DMS53 treated with DMSO at 0.1 percent for 48 hours (cell line): ENCODE data around the gene ZNF407.

Experiments used
- DNase-seq: peaks from one replicate; lab custom pipeline; 2025; ENCODE audit not compliant: unreplicated experiment; lab: John Stamatoyannopoulos, UW

ZNF407 gene

DNA sequence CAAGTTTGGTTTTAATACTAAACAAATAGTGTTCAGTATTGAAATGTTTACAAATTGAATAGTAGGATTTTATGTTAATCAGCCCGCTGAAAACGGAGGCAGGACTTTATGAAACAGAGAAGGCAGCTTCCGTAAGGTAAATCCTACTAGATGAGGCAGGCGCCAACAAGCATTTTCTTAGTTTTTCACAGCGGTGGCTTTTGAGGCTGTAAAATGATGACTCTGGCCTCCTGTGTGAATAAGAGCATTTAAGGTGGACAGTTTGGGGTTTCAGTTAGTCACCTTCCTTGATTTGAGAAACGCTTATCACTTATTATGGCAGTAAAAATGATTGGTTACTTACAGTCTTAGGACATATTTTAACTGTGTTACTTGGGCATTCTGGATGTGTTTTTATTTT lies 398.4 kb downstream of the ZNF407 start:
- no peak for DNase-seq

DNA sequence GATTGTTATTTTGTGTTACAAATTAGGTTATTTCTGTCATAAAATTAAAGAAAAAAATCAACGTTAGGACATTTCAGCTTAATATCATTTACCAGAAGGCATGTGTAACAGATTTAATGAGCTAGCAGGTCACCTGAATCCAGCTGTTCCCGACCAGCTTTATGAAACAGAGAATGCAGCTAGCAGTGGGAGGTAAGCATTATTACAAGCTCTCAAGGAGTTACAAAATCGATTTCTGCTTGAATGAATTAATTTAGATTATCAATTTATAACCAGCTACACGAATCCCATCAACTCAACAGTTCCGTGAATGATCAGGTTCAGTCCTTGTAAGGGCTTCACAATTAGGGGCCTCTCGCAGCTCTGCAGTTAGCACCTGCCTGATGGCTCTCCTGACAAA lies 399.3 kb downstream of the ZNF407 start:
- no peak for DNase-seq

DNA sequence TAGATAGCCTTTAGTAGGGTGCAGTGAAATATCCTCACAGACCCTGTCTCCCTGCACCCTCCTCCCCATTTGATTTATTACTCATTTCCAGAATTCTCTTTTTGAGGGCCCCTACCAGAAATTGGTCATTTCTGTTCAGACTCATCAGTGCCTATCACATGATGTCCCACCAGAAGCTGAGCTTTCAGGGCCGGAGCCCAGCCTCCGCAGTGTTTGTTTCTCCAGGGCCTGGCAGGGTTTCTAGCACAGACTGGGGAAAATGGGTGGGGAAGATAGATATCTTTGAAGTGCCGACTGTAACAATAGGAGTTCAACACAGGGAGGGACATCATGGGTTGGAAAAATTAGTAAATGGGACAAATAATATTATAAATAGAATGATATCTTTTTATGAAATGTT lies 403.2 kb downstream of the ZNF407 start:
- DNase-seq = no peak

DNA sequence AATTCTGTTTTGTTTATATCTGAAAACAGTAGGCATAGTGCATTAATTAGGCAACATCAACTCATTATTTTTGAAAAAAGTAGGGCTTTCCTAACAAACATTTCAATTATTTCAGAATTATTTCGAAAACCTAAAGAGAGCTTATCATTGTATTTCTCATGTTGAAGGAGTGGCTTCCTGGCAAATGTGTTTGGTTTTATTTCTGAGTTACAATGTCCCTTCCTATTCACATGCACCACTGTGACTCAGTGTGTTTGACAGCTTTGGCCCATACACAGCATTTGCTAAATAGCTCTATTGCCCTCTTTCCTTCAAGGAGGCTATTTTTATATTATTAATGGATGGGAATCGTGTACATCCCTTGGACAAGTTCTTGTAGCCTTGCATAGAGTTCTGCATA lies 405.4 kb downstream of the ZNF407 start:
- DNase-seq = no peak

DNA sequence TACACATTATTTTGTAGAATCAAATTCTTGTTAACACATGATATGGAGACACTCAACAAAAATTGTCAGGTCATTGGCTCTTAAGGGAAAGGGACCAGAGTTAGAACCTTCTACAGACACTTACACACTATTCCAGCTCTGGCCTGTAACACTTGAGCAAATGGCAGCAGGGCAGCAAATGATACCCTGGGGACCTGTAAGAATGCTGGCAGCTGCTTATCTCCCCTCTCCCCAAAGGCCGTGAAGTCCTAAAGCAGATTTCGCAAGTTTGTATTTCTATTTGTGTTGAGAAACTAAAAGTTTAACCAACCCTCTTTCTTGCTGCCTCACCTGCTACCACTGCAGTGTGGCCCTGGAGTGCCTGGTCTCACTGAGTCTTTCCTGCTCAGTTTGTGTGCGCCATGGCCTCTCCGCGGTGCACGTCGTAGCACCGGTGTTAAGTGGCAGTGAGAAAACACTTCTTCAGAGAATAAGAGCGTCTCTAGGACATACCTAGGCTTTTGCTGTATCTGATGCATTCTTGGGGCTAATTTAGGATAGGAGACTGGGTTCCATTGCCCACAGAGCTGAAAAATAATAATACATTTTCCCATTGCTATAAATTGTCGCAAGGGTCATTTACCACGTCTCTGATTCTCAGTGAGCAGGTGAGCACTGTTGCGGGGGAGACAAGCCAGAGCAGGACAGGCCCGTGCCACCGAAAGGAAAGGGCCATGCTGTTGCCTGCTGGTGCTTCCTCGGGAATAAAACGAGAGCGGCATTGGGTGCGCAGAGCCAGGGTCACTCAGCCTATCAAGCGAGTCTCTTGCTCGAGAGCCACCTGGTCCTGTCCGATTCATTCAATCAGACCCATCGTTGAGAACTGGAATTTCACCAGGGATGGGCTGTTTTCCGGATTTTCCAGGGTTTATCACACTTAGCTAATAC lies 406.4 kb downstream of the ZNF407 start:
- no peak for DNase-seq

DNA sequence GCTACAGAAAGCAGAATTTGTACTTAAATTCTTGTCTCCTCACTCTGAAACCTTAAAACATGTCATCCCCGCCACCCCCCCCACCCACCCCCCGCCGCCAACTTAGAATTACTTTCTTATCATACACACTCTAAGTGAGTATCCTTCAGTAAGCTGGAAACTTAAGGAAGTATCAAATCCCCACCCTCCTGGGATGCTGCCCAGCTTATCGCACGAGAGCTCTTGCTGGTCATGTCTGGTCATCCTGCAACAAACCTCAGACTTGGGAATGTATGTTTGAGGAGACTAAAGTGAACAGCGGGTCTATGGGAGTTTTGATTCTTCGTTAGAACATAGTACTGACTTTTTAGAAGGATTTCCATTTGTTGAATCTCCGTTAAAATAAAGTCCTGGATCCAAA lies 408.0 kb downstream of the ZNF407 start:
- no peak for DNase-seq

DNA sequence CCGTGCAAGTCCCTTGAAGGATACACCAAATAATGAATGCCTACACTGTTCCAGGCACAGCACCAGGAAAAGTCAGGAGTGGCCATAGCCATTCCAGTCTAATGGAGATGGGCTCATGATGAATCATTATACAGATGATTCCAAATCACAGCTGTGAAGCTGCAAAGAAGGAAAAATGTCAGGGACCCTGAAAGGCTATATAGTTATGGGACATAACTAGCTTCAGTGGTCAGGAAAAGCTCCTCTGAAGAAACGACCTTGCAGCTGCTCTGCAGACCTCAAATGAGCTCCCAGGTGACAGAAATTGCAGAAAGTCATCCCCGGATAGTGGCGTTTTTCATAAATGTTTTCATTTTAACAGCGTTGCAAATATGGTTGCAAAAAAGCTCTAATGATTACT lies 410.5 kb downstream of the ZNF407 start:
- DNase-seq = no peak

DNA sequence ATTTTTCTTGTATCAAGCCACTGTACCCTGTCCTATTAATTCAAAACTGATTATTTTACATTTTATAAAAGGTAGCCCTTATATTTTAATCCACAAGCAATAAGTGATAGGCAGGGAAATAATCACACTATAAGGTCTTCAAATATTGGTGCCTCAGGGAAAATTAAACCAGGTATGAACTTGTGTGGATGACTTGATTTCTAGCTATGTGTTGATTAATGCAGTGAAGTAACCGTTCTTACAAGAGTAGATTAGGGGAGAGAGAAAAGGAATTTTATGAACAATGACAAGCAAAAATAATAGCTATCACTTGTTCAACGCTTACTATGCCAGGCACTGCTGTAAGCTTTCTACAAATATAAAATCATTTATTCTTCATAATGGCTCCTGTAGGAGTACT lies 411.6 kb downstream of the ZNF407 start:
- no peak for DNase-seq

DNA sequence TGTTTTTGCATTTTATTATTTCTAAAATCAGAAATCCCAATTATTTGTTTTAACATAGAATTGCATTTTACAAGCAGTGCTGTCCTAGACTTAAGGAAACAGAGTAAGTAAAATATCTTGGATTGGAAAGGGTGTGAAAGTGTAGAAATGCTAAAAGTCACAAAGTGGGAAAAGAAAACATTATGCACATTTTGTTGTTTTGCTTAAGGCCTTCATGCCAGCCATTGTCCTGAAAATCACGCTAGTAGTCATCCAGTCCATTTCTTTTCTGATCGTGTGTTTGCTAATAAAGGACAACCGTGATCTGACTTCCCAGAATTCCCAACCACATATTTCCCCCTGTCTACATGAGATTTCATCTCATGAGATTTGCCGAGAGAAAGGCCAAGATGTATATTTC lies 412.2 kb downstream of the ZNF407 start:
- DNase-seq = no peak

DNA sequence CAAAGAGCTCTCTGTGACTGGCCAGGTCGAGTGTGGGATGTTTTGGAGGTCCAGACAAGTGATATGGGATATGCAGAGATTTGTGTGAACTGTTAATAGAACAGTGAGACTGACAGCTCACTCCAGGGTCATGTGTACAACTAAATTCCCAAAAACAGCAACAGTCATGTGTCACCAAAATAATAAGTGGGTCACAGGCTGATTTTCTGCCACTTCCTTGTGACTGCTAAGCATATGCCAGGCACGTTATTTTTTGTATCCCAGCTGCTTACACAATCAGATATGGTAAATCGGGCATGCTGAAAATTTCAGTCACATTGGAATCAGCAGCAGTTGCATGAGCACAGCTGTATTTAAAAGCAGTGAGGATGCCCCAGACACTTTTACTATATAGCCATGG lies 412.6 kb downstream of the ZNF407 start:
- DNase-seq = no peak

DNA sequence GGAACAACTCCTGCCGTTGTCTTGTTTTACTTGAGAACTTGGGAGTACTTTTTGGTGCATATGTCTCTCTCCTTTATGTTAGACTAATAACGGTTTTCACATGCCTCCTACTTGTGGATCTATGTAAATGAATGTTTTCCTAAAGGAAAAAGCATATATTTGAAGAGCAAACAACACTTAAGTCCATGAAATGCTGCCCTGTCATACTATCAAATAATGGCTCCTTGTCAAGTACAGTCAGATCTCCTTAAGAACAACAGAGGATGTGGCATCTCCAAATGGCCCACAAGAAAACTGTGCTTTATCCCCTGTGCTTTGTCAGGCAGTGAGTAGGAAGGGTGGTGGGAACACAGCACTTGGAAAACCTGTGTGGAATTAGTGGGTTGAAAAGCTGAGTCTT lies 413.0 kb downstream of the ZNF407 start:
- no peak for DNase-seq

DNA sequence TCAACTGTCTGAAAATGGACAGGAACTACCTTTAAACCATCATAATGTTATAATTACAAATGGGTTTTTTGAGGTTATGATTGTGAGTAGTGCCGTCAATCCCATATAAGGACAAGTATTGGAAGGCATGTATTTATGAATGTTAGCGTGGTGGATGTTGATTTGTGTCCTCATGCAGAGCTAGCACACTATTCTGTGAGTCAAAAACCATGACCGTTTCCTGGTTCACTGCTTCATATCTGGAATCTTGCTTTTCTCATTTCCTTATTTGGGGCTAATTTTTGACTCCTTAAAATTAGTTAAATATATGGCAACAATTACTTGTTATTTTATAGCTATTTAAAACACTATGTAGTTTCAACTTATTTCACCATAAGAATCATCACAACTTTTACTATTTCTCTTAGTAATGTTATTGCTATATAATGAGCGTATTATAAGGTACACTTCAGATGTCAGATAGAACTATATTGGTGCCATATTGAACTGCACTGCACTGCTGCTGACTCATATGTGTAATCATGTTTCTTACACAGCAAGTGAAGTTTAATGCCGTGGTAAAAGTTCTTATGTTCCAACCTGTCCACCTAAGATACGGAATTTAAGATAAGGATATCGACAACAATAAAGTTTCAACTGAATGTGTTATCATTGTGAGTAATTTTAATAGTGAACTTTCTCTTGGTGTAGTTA lies 418.5 kb downstream of the ZNF407 start:
- no peak for DNase-seq

DNA sequence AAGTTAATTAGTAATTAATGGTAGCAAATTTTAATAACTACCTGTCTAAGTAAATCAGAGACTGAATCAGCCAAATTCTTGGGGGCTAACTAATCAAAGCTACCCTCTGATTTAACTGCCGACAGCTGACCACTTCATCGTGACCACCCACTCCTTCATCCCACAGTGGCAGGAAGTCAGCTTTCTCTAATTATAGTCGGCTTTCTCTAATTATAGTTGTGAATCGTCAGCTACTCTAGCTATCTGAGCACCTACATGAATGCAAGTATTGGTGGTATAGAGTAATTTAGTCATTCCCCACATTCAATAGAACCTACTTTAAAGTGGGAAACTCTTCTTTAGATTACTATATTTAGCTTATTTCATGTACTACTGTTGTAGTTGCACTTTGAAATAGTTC lies 425.8 kb downstream of the ZNF407 start:
- no peak for DNase-seq

DNA sequence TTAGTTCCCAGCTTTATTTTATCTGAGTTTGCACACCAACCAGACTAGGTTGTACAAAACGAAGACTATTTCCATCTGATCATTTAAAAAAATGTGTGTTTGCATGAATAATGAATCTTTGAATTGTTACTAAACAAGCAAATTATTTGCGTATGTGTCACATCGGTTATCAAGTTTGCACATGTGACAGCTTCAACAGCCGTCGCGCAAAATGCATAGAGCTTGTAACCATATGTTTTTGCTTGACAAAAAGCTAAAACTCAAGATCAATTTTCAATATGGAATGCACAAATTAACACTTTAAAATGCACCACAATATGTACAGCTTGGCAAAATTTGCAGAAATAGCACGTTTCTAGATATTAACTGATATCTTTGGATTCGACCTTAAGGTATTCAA lies 427.2 kb downstream of the ZNF407 start:
- DNase-seq = no peak

DNA sequence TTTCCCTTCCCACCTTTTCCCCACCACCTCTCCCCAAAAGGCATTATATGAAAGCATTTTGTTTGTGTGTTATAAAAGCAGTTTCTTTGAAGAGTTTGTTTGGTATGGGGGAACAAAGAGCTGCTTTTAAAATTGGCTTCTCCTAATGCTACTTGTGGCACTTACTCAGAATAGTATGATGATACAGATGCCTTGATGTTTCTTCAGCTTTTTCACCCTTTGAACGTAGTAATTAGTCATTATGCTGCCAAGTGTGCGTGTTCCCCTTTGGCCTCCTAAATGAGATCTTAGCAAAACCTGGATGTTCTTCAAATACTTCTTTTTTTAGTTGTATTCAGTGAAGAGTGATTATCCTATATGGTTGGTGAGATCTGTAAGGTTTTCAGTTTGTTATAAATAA lies 427.9 kb downstream of the ZNF407 start:
- DNase-seq = no peak

DNA sequence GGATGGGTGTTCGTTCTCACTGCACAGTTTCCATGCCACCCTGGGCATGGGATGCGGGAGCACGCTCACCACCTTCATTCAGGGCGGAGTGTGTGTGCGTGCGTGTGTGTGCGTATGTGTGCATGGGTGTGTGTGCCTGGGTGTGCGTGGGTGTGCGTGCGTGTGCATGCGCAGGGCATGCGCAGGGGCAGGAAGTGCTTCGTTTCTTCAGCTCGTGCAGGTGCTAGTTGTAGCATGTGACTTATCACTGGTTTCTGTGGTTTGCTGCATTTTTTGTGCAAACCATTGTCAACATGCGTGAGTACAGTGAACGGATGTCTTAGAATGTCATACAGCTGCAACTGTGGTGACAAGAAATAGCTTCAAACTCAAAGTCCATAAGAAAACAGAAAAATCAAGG lies 431.8 kb downstream of the ZNF407 start:
- DNase-seq = no peak

DNA sequence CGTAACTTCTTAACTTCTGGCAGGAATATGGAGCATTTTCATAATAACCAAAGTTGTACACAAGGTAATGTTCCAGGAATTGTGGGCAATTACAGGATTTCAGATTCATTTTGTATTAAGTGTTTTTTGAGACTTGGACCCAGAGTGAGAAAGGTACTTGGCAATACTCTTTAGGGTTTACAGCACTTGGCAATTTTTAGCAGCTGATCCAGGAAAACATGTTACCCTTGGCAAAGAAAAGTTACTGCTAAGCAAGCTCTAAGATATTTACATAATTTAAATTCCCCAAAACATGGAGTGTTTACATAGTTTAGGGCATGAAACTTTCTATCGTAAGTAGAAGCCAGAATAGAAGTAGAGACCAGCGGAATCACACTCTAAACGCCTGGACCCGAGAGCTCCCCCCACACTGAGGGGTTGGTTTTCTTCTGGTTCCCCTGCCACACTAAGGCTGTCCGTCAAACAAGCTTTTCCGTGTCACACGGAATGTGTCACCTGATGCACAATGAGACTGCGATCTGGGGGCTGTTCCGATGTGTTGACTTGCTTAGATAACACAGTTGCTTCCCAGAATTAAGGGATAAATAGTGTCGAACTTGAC lies 434.1 kb downstream of the ZNF407 start:
- DNase-seq = no peak

DNA sequence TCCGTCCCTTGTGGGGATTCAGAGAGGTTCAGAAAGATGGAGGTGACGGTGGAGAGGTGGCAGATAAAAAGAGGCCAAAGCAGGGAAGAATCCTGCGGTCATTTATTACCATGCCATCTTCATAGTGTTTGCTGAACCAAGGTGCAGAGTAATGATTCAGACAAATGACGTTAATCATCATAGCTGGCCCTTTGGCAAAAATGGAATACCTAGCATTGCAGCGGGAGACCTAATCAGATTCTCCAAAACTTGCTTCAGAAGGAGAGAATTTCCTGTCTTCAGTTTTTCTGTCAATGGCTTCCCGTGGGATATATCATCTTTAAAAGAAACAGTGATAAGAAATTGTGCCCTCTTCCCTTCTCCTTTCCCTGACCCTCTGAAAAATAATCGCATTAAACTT lies 435.8 kb downstream of the ZNF407 start:
- no peak for DNase-seq

DNA sequence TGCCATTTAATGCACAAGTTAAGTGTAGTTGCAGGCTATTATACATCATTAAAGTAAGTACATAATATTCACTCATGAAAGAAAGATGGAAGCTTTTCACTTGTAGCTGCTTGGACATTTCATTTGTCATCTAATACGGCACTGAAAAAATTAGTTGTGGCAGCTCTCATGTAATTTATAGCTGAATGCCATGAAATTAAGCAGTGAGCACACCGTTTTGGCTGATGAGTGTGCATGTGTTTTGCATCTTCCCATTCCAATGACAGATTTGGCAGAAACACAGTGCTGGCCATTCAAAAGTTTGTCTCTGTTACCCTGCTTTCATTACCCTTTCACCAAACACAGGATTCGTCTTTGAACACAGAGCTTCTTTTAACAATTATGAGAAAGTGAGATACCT lies 437.3 kb downstream of the ZNF407 start:
- no peak for DNase-seq

DNA sequence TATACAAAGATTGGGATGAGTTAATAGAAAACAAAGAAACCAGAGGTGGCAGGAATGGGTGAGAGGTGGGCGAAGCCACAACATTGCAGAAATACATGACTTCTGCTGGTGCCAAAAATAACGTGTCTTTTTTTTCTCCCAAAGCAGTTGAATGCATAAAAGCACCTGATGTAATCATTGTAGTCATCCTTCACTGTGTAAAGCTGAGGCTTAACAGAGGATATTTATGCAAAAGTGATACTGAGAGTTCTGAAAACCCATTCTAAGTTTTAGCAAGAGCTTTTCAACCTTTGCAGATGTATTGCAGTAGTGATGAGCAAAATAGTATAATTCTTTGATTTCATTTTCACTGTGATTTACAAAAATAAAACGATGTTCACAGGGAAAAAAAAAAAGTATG lies 438.3 kb downstream of the ZNF407 start:
- DNase-seq = no peak

DNA sequence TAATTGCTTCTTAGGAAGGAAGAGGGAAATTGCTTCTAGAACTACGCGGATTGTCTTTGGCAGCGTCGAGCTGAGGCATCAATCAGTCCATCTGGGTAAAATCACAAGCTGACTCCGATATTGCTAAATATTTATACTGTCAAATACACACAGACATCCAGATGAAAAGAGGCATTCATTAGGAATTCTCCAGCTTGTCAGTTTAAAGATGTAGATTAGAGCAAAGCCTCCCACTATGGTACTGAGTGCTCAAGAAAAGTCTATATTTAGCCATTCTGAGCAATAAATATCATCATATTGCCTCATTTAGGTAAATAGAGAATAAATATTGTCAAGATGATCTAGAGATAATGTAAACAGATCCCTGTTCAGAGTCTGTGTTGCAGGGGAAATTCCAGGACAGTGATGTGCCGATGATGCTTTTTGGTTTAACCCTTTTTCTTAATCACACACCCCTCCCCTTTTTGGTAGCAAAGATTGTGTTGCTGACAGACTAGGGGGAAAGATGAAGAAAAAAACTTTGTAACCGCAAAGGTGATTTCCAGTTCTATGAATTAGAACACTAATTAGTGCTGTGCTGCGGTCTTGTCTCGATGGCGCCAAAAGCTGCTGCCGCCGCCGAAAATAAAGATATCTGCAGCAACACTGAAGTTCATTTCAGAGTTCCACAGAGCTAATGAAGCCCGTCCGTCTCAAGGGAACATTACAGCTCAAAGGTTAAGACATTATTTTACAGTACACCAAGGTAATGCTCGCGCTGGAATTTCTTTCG lies 439.4 kb downstream of the ZNF407 start:
- no peak for DNase-seq

DNA sequence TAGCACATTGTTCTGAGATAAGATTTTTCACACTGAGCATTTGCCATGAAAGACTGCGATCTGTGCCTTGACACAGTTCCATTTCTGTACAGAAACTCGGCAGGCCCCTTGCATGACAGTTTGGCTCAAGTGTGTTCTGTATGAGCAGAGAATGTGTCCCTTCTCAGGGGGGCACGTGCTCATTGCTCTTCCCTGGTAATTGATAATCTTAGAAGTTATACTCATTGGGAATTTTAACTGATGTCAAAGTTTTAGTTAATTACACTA lies 440.0 kb downstream of the ZNF407 start:
- no peak for DNase-seq
